Dermis microvascular lymphatic vessel endothelial cell (primary cell): ENCODE measurements around the gene C11orf86. TPM values are rescaled to one million over a fixed set of nuclear protein-coding genes. Genes with fewer than 3 reads are reported as not detected.
"Not testable (repeated sequence)": the region's sequence is repeated elsewhere in the genome, so short reads cannot be mapped to it uniquely, and the experiment has no call there.

ENCODE experiments used
- DNase-seq, 2 donors: peaks; one replicate each; pipeline versions ENCODE4 v3.0.0 to v3.0.0-alpha.2; 2010; ENCODE audit warnings: low read depth in 2 of 2
- total RNA-seq: library from RNA; depleted of rRNA; stranded (reverse); fragments of >200 nt; gene quantifications from 2 replicates; pipeline ENCODE4 v1.2.1, GENCODE V29; 2014

Gene C11orf86
- not detected in 2 replicates for total RNA-seq

GRCh38 chr11:66974724-66975404 lies at the start of gene C11orf86:
C11orf86 (plus strand) TSS chr11:66975304; CDS start chr11:66975363, 59 bp downstream.
- no peak for DNase-seq

GRCh38 chr11:66929753-66930152 lies 45.4 kb upstream of the C11orf86 start:
- no peak for DNase-seq

- no peak for DNase-seq
Observed at GRCh38 chr11:66932543-66932942, 42.6 kb upstream of the C11orf86 start.

- no peak for DNase-seq
Observed at GRCh38 chr11:66933531-66933930, 41.6 kb upstream of the C11orf86 start.

DNA sequence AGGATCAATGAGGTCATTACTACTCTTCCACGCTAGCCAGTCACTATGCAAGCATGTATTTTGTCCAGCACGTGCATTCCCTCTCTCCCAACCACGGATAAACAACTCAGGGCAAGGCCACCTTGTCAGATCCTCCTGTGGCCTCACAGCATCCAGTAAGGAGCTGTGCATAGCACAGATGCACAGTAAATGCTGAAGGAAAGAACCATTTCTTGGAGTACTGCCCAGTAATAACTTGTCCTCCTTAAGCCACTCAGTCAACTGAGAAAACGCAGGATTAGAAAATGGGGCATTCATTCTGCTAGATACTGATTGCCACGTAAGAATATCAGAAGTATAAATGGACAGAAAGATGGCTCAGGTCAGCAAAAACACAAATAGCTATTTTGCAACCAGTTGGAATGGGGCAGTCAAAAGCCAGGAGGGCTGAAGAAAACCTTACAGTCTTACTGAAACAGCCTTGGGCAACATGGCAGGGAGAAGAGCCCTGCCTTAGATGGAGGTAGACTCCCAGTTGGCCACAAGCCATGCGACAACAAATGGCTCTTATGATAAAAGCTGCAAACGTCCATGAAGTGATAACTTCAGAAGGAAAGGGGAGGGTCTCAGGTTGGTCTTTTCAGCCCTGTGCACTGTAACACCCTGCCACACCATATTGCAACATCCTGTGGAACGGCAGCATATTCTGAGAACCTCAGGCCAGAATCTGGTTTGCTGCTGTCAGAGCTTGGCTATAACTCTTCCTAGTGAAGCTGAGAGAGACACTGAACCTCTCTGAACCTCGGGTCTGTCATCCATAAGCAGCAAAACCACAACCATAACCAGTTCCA lies 39.9 kb upstream of the C11orf86 start:
- DNase-seq = no peak

DNA sequence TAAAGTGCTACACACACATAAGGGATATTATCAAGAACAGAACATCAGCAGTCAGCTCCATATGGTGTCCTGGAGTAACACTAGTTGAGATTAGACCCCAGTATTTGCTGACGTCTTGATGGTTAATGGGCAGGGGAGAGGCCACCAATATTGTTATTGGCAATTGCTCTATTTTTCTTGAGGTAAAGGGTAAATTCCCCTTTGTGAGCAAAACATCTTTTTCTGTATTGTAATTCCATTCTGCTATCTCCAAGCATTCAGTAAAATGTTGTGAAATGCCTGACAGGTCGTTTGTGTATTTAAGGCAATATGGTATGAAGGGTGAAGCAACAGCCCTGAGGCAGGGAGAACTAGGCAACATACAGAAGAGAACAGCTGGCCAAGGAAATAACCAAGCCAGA lies 38.8 kb upstream of the C11orf86 start:
- DNase-seq = no peak

GRCh38 chr11:66937193-66937733 lies 37.8 kb upstream of the C11orf86 start:
- DNase-seq = no peak

DNA sequence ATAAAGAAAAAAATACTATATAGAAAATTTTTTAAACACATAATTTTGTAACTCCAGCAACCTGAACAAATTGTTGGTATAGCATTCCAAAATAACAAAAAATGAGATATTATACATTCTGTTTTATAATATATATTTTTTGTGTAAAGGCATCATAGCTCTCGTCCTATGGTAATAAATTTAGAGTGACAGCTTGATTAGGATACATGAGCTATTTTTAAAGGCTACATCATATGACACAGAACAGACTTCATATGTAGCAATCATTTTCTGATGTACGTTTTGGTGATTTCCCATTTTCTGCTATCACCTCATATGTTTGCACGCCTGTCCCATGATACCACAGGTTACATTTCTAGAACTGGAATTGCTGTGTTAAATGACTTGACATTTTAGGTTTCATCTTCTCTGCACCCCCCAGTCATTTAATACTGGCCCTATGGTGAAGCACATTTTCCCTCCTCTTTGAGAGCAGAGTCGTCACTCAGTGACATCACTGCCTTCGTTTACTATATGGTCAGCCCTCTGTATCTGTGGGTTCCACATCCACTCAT lies 36.4 kb upstream of the C11orf86 start:
- DNase-seq = no peak

DNA sequence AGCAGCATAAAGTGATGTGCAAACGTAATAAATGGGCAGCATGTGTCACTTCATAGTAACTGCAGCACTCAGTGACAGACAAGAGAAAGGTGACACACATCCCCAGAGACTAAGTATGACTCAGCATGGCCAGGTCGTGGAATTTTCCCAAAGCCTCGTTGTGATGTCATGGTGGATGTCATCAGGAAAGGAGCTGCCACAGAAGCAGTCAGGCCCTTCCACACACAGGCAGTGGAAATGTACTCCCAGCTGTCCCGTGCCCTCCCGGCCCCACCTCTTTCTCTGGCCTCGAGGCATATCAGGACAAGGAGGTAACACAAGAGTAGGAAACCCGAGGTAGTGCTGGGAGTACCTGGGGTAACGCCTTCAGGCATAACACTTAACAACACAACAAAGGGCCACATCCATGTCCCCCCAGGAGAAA lies 25.0 kb upstream of the C11orf86 start:
- peak; percentile 94 to 97 for DNase-seq

GRCh38 chr11:66951135-66951534 lies 24.0 kb upstream of the C11orf86 start:
- no peak for DNase-seq

GRCh38 chr11:66951927-66952337 lies 23.2 kb upstream of the C11orf86 start:
- peak in 1 of 2 donors; percentile 33 for DNase-seq

- DNase-seq = no peak
Observed at GRCh38 chr11:66953081-66953833, 21.8 kb upstream of the C11orf86 start.

DNA sequence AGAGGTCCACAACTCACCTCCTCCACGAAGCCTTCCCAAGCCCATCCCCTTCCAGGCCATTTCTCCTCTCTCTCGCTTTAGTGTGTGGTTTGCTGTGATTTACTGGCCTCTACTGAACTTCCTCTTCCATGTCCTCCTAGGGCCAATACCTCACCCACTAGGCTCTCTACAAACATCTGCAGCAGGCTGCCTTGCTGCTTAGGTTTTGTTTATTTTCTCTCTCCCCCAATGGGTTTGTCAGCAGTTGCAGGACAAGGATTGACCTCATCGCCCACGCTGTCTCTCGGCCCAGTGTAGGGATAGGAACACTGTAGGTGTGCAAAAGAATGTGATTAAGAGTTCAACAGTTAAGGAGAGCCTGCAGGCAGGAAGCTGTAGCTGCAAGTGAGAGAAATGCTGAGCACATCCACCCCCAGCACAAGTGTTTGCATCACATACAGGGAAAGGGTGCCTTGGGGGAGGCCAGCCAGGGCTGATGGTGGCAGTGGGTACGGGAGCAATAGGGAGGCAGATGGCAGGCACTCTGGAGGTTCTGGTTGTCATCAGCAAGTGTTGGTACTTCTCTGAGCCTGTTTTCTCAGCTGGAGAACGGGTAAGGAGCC lies 18.3 kb upstream of the C11orf86 start:
- no peak for DNase-seq

DNA sequence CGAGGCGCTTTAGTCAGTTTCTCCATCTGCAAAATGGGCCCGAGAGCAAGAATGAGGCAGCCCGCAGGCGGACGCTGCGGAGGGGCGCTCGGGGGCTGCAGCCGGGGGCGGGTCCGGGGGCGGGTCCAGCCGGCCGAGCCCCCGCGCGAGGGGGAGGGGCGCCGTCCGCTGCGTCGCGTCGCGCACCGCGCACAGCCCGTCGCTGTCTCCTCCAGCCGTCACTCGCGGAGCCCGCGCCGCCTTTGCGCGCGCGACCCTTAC lies 17.2 kb upstream of the C11orf86 start:
- DNase-seq = no peak

DNA sequence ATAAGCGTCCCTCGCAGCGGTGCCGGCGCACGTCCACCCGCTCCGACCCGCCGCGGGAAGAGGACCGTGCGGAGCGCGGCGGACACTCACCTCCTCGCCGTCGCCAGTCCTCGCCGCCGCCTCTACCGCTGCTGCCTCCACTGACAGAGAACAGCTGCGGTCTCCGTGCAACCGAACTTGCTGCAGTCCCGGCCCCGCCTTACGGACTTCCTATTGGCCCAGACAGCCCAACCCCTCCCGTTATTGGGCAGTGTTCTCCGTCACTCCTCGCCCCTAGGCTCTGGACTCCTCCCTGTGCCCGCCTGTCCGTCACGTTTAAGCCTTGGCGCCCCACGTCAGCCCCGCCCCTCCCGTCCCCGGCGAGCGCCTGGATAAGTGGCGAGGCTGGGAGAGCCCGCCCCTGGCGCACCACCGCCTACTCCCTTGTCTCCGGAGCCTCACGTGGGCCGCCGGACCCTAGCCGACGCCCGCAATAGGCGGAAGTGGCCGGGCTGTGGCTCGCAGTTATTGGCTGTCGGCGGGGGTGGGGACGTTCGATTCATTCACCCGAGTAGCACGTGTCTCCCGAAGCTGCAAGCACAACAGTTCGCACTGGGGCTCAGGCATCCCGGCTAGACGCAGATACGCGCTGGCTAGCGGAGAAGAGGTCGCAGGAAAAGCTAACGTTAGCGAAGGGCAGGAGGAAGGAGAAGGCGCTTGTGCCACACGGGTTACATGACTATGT lies 16.7 kb upstream of the C11orf86 start, which contains the start of gene PC:
Gene PC (minus strand): TSS at position 152 of the 724 bp plus-strand sequence. CDS start 86,224 bp downstream, outside the sequence.
- DNase-seq = peak; percentile 99 to 100

- DNase-seq = no peak
Observed at GRCh38 chr11:66958956-66959274, 16.2 kb upstream of the C11orf86 start.

- not testable (repeated sequence) for DNase-seq
Observed at GRCh38 chr11:66961691-66962213, 13.4 kb upstream of the C11orf86 start.

GRCh38 chr11:66962247-66962646 lies 12.9 kb upstream of the C11orf86 start:
- no peak for DNase-seq

DNA sequence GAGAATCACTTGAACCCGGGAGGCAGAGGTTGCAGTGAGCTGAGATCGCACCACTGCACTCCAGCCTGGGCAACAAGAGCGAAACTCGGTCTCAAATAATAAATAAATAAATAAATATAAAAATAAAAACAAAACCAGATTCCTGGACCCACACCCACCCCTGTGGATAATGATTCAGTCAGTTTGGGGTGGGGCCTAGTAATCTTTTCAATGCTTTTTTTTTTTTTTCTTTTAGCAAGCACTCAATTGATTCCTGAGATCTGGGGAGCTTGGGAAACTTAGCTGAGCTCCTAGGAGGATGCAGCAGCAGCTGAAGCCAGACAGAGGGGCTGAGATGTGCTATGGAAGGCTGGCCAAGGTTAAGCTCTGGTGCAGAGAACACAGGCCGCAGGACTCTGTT lies 12.3 kb upstream of the C11orf86 start:
- DNase-seq = no peak

- DNase-seq = no peak
Observed at GRCh38 chr11:66964495-66964894, 10.6 kb upstream of the C11orf86 start.
